Stimulated activated CD8-positive, alpha-beta memory T cell treated with anti-CD3 and anti-CD28 coated beads, Interleukin-7, amount 100 ng/mL, for 1 hour (primary cell): ENCODE data around the gene NAALADL2.

Experiments used
- DNase-seq, 2 donors: peaks; one replicate each; pipeline ENCODE4 v3.0.0-alpha.2; 2020; ENCODE audit warnings: low read depth in 2 of 2

The NAALADL2 gene

DNA sequence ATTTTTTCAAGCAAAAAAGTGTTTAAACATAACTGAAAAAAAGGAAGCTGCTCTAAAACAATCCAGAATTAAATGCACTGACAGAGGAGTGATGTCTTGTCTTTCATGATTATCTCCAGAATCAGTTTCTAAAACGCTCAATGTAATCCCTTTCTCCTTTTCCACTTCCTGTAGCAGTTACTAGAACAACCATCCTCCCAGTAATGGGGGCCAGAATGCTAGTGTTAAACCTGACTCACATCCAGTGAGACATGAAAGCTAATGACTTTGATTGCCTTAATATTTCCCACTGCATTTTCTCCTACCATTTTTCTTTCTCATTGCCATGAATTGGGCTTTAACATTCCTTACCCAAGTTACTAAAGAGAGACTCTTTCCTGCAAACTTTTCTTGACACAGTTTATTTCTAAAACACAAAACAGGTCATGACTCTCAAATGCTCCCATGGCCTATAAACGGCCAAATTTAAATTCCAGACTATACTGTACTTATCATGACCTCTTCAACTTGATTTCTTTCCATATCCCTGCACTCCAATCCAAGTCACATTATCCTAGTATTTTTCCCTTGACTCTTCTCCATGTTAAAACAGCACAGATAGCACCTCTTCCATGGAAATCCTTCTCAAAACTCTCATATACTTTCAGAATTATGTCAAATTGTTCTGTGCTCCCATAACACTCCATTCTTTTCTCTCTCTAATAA is 341.4 kb downstream of the NAALADL2 start:
- DNase-seq, result no peak

DNA sequence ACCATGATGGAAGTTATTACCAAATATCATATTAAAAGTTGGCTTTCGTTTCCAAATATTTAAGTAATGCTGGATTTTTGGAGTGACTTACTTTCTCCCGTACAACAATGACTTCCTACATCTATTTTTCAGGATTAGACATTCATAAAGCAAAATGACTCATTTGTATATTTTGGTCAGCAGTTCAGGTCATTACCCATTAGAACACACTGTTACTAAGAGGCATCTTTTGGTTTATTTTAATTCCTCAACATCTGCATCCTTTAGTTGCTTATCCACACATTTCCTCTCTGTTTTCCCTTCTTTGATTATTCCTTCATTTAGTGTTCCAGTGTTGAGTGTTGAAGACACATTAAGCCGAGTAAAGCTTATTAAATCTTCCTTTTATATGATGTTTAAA is 348.2 kb downstream of the NAALADL2 start:
- DNase-seq, result no peak

- DNase-seq, result no peak
Observed at GRCh38 chr3:175208326-175208725, 349.2 kb downstream of the NAALADL2 start.

- DNase-seq, result no peak
Observed at GRCh38 chr3:175211466-175211865, 352.3 kb downstream of the NAALADL2 start.

DNA sequence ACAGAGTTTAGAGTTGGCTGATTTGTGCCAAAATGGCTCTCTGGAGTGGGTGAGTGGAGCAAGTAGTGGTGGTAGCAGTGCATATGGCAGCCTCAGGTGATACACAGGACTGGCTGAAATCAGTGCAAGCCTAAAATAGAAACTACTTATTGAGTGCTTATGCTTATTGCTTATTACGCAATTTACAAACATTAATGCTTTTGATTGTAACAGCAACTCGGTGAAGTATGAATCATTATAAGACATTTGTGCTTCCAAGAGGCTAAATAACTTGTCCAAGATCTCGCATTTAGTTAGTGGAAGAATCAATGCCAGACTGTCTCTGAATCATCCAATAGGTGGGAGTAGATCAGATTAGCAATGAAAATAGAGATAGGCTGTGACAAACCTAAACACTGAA is 353.8 kb downstream of the NAALADL2 start:
- no peak for DNase-seq

DNA sequence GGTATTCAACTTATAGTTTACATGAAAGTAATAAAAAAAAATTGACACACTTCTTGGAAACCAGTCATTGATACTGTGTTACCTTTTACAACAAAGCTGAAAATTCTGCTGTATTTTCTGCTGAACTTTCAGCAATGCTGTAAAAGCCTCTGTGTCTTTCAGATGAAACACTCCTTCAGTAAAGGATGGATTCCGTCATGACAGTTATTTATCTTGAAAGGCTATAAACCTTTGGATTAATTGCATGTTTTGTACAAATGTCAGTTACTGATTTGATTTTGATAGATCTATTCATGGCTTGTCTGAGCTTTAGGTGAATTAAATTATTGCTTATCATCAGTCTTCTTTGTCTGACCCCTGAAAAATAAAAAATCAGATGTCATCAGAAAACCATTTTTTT is 355.1 kb downstream of the NAALADL2 start:
- no peak for DNase-seq

GRCh38 chr3:175215833-175216232 is 356.7 kb downstream of the NAALADL2 start:
- no peak for DNase-seq

DNA sequence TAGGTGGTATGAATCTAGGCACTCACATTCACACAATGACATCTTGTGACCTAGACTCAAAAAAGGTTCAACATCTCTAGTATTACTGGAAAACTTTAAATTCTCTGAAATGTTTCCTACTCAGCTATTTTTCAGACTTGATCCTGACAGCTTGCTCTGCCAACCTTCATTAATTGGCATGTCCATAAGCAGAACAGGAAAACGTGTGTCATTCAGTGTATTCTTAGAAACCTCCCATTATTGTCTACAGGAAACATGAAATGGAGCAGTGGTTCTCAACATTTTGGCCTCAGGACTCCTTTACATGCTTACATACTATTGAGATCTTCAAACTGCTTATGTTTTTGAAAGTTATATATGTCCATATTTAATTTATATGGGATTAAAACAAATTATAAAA is 363.2 kb downstream of the NAALADL2 start:
- no peak for DNase-seq

- DNase-seq, result no peak
Observed at GRCh38 chr3:175224051-175224450, 364.9 kb downstream of the NAALADL2 start.

GRCh38 chr3:175226444-175226843 is 367.3 kb downstream of the NAALADL2 start:
- DNase-seq, result no peak

GRCh38 chr3:175227126-175227525 is 368.0 kb downstream of the NAALADL2 start:
- no peak for DNase-seq

DNA sequence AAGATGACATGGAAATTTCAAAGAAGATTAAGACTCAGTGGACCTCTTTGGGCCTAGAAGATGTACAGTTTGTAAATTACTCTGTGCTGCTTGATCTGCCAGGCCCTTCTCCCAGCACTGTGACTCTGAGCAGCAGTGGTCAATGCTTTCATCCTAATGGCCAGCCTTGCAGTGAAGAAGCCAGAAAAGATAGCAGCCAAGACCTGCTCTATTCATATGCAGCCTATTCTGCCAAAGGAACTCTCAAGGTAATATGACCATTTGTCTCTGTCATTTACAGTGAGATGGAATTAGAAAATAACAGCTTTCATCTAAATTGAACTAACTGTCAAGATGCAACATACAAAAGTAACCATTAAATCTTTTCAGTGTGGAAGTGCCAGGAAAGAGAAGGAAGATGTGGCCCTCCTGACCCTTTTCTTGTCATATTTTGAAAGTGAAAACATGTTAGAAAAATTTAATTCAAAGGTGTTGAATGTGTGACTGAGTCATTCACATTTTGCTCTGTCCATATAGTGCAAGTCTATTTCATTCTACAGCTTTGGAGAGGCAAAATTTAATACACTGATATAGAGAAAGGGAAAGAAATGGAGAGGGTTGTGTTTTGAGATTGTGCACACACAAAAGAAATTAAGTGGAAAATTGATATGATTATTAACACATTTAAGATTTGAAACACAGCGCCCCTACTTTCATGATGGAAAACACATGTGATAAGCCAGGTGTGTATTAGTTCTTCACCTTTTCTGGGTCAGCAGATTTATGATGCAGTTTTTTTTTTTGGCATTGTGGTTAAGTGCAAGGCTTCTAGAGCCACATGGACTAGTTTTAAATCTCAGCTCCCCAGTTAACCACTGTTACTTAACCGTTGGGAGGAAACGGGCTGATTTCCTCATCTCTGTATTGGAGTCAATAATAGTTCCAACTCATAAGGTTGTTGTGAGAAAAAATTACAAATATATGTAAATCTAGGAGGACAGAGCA is 375.1 kb downstream of the NAALADL2 start:
- no peak for DNase-seq

DNA sequence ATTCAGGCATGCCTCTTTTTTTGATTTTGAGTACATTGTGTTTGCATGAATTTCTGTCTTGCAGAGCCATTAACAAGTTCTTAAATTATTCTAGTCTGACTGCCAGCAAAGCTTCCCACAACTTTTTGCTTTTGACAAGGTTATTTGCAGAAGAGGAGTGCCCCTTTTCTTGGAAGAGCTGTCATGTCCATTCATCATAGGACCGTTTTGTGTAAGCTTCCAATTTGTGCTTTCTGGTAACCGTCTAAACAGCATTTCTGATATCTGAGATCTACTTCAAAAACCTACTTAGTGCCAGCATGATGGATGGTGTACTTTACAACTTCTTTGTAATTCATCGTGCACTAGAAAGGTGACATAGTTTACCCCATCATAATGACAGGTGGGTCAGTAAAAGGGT is 379.7 kb downstream of the NAALADL2 start:
- DNase-seq, result no peak

DNA sequence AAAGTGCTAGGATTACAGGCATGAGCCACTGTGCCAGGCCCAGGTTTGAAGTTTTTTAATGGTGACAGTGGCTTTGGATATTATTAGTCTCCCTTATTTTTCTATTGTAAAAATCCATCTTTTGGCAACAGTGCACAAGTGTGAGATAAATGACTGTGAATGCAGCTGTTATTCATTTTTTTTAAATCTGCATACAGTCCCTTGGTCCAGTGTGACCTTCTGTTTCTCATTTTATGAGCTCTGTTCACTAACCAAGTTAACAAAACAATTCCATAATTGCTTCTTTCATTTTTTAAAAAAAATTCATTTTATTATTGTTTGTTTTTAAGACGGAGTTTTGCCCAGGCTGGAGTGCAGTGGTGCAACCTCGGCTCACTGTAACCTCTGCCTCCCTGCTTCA is 381.8 kb downstream of the NAALADL2 start:
- no peak for DNase-seq

- DNase-seq, result no peak
Observed at GRCh38 chr3:175242243-175242642, 383.1 kb downstream of the NAALADL2 start.

DNA sequence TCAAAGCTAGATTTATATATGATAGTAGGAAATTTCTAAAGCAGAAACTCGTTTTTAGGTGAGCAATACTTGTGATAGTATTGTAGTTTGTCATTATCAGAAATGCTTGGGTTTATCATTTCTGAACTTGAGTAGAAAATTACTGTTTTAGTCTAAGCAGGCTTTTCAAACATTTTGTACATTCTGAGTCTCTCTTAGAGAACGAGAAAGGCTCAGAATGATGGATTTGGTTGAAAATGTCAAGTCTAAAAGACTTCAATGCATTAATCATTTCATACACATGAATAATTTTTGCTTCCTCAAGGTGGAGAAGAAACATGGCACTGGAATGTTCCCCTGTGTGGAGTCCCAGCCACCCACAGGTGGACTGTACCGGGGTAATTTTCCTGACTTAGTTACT is 387.1 kb downstream of the NAALADL2 start:
- no peak for DNase-seq

- DNase-seq, result no peak
Observed at GRCh38 chr3:175246766-175247165, 387.6 kb downstream of the NAALADL2 start.

DNA sequence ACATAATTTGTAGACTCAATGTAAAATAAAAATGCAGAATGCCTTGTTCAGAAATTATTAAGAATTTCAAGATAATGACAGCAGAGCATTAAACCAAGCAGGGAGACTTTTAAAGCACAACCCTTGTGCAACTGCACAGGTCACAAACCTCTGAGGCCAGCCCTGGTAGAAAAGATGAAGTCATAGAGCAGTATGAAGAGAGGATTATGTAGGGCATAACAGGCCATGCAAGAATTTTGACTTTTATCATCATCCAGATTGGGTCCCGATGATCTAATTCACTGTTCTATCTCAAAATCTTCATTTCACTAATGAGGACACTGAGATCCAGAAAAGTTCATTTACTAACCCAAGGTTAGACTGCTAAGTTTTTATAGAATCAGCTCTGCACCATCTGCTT is 388.5 kb downstream of the NAALADL2 start:
- DNase-seq, result no peak

DNA sequence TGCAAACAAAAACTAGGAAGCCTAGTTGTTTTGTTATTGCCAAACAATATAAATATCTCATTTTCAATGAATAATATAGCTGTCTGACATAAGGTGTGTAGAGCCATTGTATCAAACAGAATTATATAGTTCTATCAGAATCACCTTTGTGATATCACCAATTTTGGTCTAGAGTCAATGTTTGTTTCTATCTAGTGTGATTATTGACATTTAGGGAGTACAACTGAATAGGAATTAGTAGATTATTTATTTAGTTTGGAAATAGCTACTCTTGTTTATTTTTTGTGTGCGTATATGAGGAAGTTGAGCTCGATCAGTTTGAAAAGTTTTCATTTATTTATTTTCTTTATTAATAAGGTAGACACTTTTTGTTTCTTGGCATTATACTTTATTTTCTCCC is 389.7 kb downstream of the NAALADL2 start:
- no peak for DNase-seq

DNA sequence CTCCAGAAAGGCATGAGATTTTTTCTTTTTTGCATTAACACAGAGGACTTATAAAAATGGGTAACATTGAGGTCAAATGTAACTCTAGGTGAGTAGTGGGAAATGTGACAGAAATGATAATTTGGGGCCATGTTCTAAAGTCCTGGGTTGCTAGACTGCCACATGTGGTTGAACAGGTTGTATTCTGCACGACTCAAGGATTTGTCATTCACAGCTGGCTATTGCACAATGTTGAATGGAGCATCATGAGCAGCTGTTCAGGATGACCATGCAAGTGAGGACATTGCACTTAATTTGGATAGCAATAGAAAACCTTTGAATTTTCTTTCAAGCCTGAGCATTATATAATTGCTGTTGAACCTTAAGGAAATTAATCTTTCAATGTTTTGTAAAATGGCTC is 396.6 kb downstream of the NAALADL2 start:
- DNase-seq, result no peak

DNA sequence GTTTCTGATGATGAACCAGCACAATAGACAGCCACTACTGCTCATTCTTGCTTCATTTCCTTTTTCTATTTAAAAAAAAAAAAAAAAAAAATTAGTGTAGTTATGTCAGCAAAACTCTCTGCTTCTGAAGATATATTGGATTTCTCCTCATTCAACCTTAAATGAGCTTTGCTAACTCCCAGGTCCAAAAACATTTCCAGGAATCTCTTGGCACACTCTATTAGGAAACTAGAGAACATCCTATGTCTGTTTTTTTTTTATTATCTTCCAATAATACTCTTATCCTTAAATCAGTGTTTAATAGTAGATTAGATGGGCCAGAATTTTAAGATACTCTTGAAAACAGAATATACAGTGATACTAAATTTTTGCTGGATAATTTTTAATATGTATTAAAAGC is 398.0 kb downstream of the NAALADL2 start:
- no peak for DNase-seq

DNA sequence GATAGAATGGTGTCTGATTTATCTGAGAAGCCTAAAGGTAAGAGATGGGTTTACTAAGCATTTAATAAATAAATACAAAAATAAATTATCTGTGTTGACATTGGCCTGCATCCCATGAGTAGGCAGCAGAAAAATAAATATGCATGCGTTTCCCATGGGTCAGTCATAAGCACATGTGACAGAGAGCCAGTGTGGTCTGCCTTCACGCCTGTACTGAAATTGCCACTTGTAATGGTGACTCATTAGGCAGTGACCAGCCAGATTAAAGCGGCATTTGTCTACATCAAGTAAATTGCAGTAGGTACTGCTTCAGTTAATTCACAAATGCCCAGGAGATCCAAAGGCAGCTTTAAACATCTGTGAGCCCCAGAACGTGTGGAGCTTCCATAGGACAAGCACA is 399.6 kb downstream of the NAALADL2 start:
- no peak for DNase-seq

GRCh38 chr3:175260145-175260794 is 401.1 kb downstream of the NAALADL2 start:
- no peak for DNase-seq
